HepG2 (cell line): ENCODE data around the gene TEAD4. TPM values are rescaled to one million over a fixed set of nuclear protein-coding genes. Genes with fewer than 3 reads are reported as not detected.

Experiments used
- ARID3A ChIP-seq: IDR thresholded peaks from 2 replicates; pipeline ENCODE4 v1.6.1; 2012; ENCODE audit warnings: low read depth, low read length, improper control_type of control experiment
- ATM ChIP-seq: fragments of 450-650 bp; IDR thresholded peaks from 2 replicates; pipeline ENCODE4 v1.7.1; 2017; ENCODE audit warnings: mild to moderate bottlenecking, borderline replicate concordance
- CHCHD3 ChIP-seq: sonication (generic); formaldehyde crosslinking; IDR thresholded peaks from 2 replicates; pipeline ENCODE4 v1.8.0; 2022; ENCODE audit warnings: mild to moderate bottlenecking, missing genetic modification reagents, moderate library complexity
- GLI4 ChIP-seq: sonication (generic); formaldehyde crosslinking; IDR thresholded peaks from 2 replicates; pipeline ENCODE4 v1.5.1; 2020; ENCODE audit warnings: missing genetic modification reagents, mild to moderate bottlenecking, moderate library complexity, borderline replicate concordance
- NFIB ChIP-seq: sonication (generic); formaldehyde crosslinking; IDR thresholded peaks from 2 replicates; pipeline ENCODE4 v1.9.0; 2021; ENCODE audit warnings: missing genetic modification reagents, mild to moderate bottlenecking, borderline replicate concordance
- RBAK ChIP-seq: sonication (generic); formaldehyde crosslinking; IDR thresholded peaks from 2 replicates; pipeline ENCODE4 v1.5.1; 2020; ENCODE audit warnings: mild to moderate bottlenecking, missing genetic modification reagents
- RFX1 ChIP-seq: fragments of 450-650 bp; IDR thresholded peaks from 2 replicates; pipeline ENCODE4 v1.6.1; 2017
- SIX1 ChIP-seq: sonication (generic); formaldehyde crosslinking; IDR thresholded peaks from 2 replicates; pipeline ENCODE4 v1.4.0; 2020; ENCODE audit warnings: missing genetic modification reagents, borderline replicate concordance
- SMARCC2 ChIP-seq: fragments of 450-650 bp; IDR thresholded peaks from 2 replicates; pipeline ENCODE4 v1.6.1; 2017; ENCODE audit warnings: antibody characterized with exemption, mild to moderate bottlenecking
- SPEN ChIP-seq: sonication (generic); formaldehyde crosslinking; IDR thresholded peaks from 2 replicates; pipeline ENCODE4 v1.5.1; 2020; ENCODE audit warnings: low read depth, mild to moderate bottlenecking, missing genetic modification reagents
- STAG1 ChIP-seq: sonication (generic); formaldehyde crosslinking; IDR thresholded peaks from 2 replicates; pipeline ENCODE4 v1.4.0; 2020; ENCODE audit warnings: missing genetic modification reagents
- SUZ12 ChIP-seq: fragments of 150-350 bp; IDR thresholded peaks from 2 replicates; pipeline ENCODE4 v1.6.1; 2014; ENCODE audit warnings: low read depth, low read length
- TCF12 ChIP-seq, 2 experiments: fragments of 450-650 bp in 1 of 2; sonication (generic) in 1 of 2; formaldehyde crosslinking in 1 of 2; IDR thresholded peaks; 2 replicates each; pipeline versions ENCODE4 v1.6.1 to v1.8.0; 2017 to 2022; ENCODE audit warnings: antibody characterized with exemption in 1 of 2, mild to moderate bottlenecking in 1 of 2, missing genetic modification reagents in 1 of 2, moderate library complexity in 1 of 2
- TEAD3 ChIP-seq: optimal IDR thresholded peaks from 2 replicates; pipeline ENCODE3; 2016; ENCODE audit warnings: borderline replicate concordance
- TERF1 ChIP-seq: sonication (generic); formaldehyde crosslinking; IDR thresholded peaks from 2 replicates; pipeline ENCODE4 v1.8.0; 2022; ENCODE audit warnings: mild to moderate bottlenecking, missing genetic modification reagents, moderate library complexity
- TFDP1 ChIP-seq: IDR thresholded peaks from 2 replicates; pipeline ENCODE4 v1.6.1; 2016; ENCODE audit warnings: missing compliant biosample characterization, missing genetic modification reagents, borderline replicate concordance
- ZBTB3 ChIP-seq: sonication (generic); formaldehyde crosslinking; IDR thresholded peaks from 2 replicates; pipeline ENCODE4 v1.4.0; 2020; ENCODE audit warnings: low read depth, mild to moderate bottlenecking, moderate library complexity, missing genetic modification reagents, borderline replicate concordance
- ZBTB7B ChIP-seq: sonication (generic); formaldehyde crosslinking; IDR thresholded peaks from 2 replicates; pipeline ENCODE4 v1.4.0; 2020; ENCODE audit warnings: missing genetic modification reagents
- ZMAT3 ChIP-seq: sonication (generic); formaldehyde crosslinking; conservative IDR thresholded peaks from 2 replicates; pipeline ENCODE4 v1.7.0; 2021; ENCODE audit warnings: missing genetic modification reagents
- ZNF343 ChIP-seq: sonication (generic); formaldehyde crosslinking; IDR thresholded peaks from 2 replicates; pipeline ENCODE4 v1.4.0; 2020; ENCODE audit warnings: mild to moderate bottlenecking, missing genetic modification reagents
- ZNF382 ChIP-seq: sonication (generic); formaldehyde crosslinking; IDR thresholded peaks from 2 replicates; pipeline ENCODE4 v1.5.0; 2020; ENCODE audit warnings: missing genetic modification reagents, mild to moderate bottlenecking, borderline replicate concordance
- ZNF598 ChIP-seq: sonication (generic); formaldehyde crosslinking; IDR thresholded peaks from 2 replicates; pipeline ENCODE4 v1.5.1; 2020; ENCODE audit warnings: mild to moderate bottlenecking, missing genetic modification reagents, borderline replicate concordance
- ZNF749 ChIP-seq: sonication (generic); formaldehyde crosslinking; IDR thresholded peaks from 2 replicates; pipeline ENCODE4 v1.8.0; 2022; ENCODE audit warnings: mild to moderate bottlenecking, missing genetic modification reagents, moderate library complexity, borderline replicate concordance
- ZXDC ChIP-seq: sonication (generic); formaldehyde crosslinking; IDR thresholded peaks from 2 replicates; pipeline ENCODE4 v1.5.0; 2020; ENCODE audit warnings: mild to moderate bottlenecking, missing genetic modification reagents
- polyA plus RNA-seq, 8 experiments: library from polyadenylated mRNA; depleted of rRNA in 3 of 8; stranded (reverse) in 7 of 8; unstranded in 1 of 8; fragments of >200 nt; fragmentation: Illumina TruSeq in 4 of 8; extraction: Trizol in 4 of 8; gene quantifications; 2 replicates each; pipeline versions ENCODE4 v1.2.1 to v1.2.3, GENCODE V29; 2011 to 2016; ENCODE audit warnings: low read depth in 4 of 8, missing spikeins in 1 of 8, mixed read lengths in 1 of 8; ENCODE audit not compliant: insufficient read depth in 1 of 8
- total RNA-seq, 5 experiments: library from RNA; depleted of rRNA; stranded (reverse); fragments of >200 nt; fragmentation: Illumina TruSeq; extraction: Trizol; gene quantifications; 2 replicates each; pipeline ENCODE4 v1.2.3, GENCODE V29; 2016; ENCODE audit warnings: low read depth in 1 of 5

The TEAD4 gene
- total and polyA plus RNA-seq, 2 of the 13 experiments (the other 11 are each of a cell fraction or from before 2014, with no cell fraction given), result 45.0 to 69.4 TPM

- no peak for TF ChIP-seq SIX1 (CRISPR knock-in tag)
- TF ChIP-seq SUZ12, result no peak
- TF ChIP-seq STAG1, result peak; percentile 87
- TF ChIP-seq ZBTB3, result no peak; the same call in 1 of the 2 replicates
- TF ChIP-seq ZXDC, result no peak
- TF ChIP-seq ZNF343, result no peak
- TF ChIP-seq ZBTB7B (CRISPR knock-in tag), result no peak
- TF ChIP-seq RFX1, result no peak
- no peak for TF ChIP-seq ZNF598 (CRISPR knock-in tag)
- no peak for TF ChIP-seq ARID3A
- no peak for TF ChIP-seq RBAK (CRISPR knock-in tag)
- TF ChIP-seq CHCHD3 (CRISPR knock-in tag), result no peak
- TF ChIP-seq ZNF382 (CRISPR knock-in tag), result no peak
- no peak for TF ChIP-seq ZNF749 (CRISPR knock-in tag)
- TF ChIP-seq NFIB (CRISPR knock-in tag), result no peak
- TF ChIP-seq SPEN (CRISPR knock-in tag), result no peak
- no peak for TF ChIP-seq SMARCC2
- TF ChIP-seq GLI4 (CRISPR knock-in tag), result no peak
- TF ChIP-seq TFDP1 (CRISPR knock-in tag), result no peak
- no peak for TF ChIP-seq ATM
- no peak for TF ChIP-seq TERF1
- TF ChIP-seq ZMAT3 (CRISPR knock-in tag), result no peak
- TF ChIP-seq TEAD3, result peak; percentile 18
- TF ChIP-seq TCF12 (IDR thresholded peaks at IDR 0.05), result no peak
- TF ChIP-seq TCF12 (CRISPR knock-in tag; IDR thresholded peaks at IDR 0.05), result no peak
Observed at GRCh38 chr12:3073438-3074250, 114.4 kb downstream of the TEAD4 start (continued).
